ENCODE results near the gene MRPL30. TPM values are rescaled to one million over a fixed set of nuclear protein-coding genes. Genes with fewer than 3 reads are reported as not detected.
"Not testable (repeated sequence)": the region's sequence is repeated elsewhere in the genome, so short reads cannot be mapped to it uniquely, and the experiment has no call there.

Gene MRPL30
- total RNA-seq (33.4 TPM), polyA plus RNA-seq (ENCODE audit: insufficient read depth in 1 of 8, insufficient read length in 8 of 8, low replicate concordance in 1 of 8) (10 to 100 TPM; 32.1 to 41.4 (median 38.8) TPM)
- long read RNA-seq, donor 1, partial matches to known transcripts, result 0 of 3 reads
- long read RNA-seq, donor 1, other reads (novel, unspliced or antisense), result 0 of 3 reads
- long read RNA-seq, donor 2, partial matches to known transcripts, result 0 of 1 reads
- long read RNA-seq, donor 2, other reads (novel, unspliced or antisense), result 0 of 1 reads
- long read RNA-seq, donor 3, transcript MRPL30-201 (6 exons, 2,605 nt), result major isoform, 18 of 18 reads
- long read RNA-seq, donor 3, partial matches to known transcripts, result 0 of 18 reads
- long read RNA-seq, donor 3, other reads (novel, unspliced or antisense), result 0 of 18 reads
- long read RNA-seq, donor 4, transcript MRPL30-201 (6 exons, 2,605 nt), result major isoform, 6 of 8 reads
- long read RNA-seq, donor 4, partial matches to known transcripts, result 0 of 8 reads
- long read RNA-seq, donor 4, other reads (novel, unspliced or antisense), result 0 of 8 reads
- long read RNA-seq, donor 5, transcript MRPL30-201 (6 exons, 2,605 nt), result major isoform, 36 of 40 reads
- long read RNA-seq, donor 5, partial matches to known transcripts, result 0 of 40 reads
- long read RNA-seq, donor 5, other reads (novel, unspliced or antisense), result 0 of 40 reads
- long read RNA-seq, donor 6, transcript MRPL30-201 (6 exons, 2,605 nt), result major isoform, 24 of 30 reads
- long read RNA-seq, donor 6, partial matches to known transcripts, result 5 of 30 reads
- long read RNA-seq, donor 6, other reads (novel, unspliced or antisense), result 0 of 30 reads
- long read RNA-seq, donor 7, transcript MRPL30-201 (6 exons, 2,605 nt), result major isoform, 20 of 28 reads
- long read RNA-seq, donor 7, partial matches to known transcripts, result 5 of 28 reads
- long read RNA-seq, donor 7, other reads (novel, unspliced or antisense), result 0 of 28 reads
- long read RNA-seq, donor 8, transcript MRPL30-201 (6 exons, 2,605 nt), result major isoform, 12 of 22 reads
- long read RNA-seq, donor 8, partial matches to known transcripts, result 6 of 22 reads
- long read RNA-seq, donor 8, other reads (novel, unspliced or antisense), result 0 of 22 reads
- long read RNA-seq, donor 9, transcript MRPL30-201 (6 exons, 2,605 nt), result major isoform, 9 of 13 reads
- long read RNA-seq, donor 9, partial matches to known transcripts, result 0 of 13 reads
- long read RNA-seq, donor 9, other reads (novel, unspliced or antisense), result 0 of 13 reads
- long read RNA-seq, donor 10, transcript MRPL30-201 (6 exons, 2,605 nt), result major isoform, 25 of 35 reads
- long read RNA-seq, donor 10, partial matches to known transcripts, result 5 of 35 reads
- long read RNA-seq, donor 10, other reads (novel, unspliced or antisense), result 0 of 35 reads
- long read RNA-seq, donor 11, transcript MRPL30-201 (6 exons, 2,605 nt), result major isoform, 18 of 20 reads
- long read RNA-seq, donor 11, partial matches to known transcripts, result 0 of 20 reads
- long read RNA-seq, donor 11, other reads (novel, unspliced or antisense), result 0 of 20 reads

- peak within 1 kb of the TSS; percentile 92 for H3K4me3 ChIP-seq (ENCODE audit: low read length)
- H3K27me3 ChIP-seq (ENCODE audit: control insufficient read depth, insufficient read depth, low read length), result no peaks in the 10 kb centered on the region
- WGBS (ENCODE audit: insufficient coverage), result under 1% methylated on average over 36 of the region's 39 CpGs
- peak; percentile 99 for DNase-seq
- H3K4me1 ChIP-seq (ENCODE audit: control insufficient read depth, insufficient read depth, low read length), result peaks cover 7% of the 10 kb centered on the region
- no peaks in the 10 kb centered on the region for H3K9me3 ChIP-seq (replicated peaks; ENCODE audit: control insufficient read depth, low read depth, low read length)
- H3K36me3 ChIP-seq (ENCODE audit: control insufficient read depth, insufficient read depth, low read length), result no peaks in the 10 kb centered on the region
- peak within 1 kb of the TSS; percentile 91 for H3K27ac ChIP-seq (ENCODE audit: low read length)
These were observed at the start of gene MRPL30, which contains the start of gene MITD1 for GRCh38 chr2:99180755-99181623. TSS of gene MRPL30 (plus strand) at chr2:99181184. CDS start at chr2:99186204, 5,020 bp downstream. TSS of gene MITD1 (minus strand) at chr2:99181058. CDS start at chr2:99180981, 77 bp downstream.

- DNase-seq; H3K36me3 ChIP-seq (ENCODE audit: control insufficient read depth, insufficient read depth, low read length); H3K27me3 ChIP-seq (ENCODE audit: control insufficient read depth, insufficient read depth, low read length); H3K4me1 ChIP-seq (ENCODE audit: control insufficient read depth, insufficient read depth, low read length); H3K27ac ChIP-seq (ENCODE audit: low read length); H3K9me3 ChIP-seq (replicated peaks; ENCODE audit: control insufficient read depth, low read depth, low read length); H3K4me3 ChIP-seq (ENCODE audit: low read length): not testable (repeated sequence)
- no CpG with 5 or more reads among the region's 2 CpGs for WGBS (ENCODE audit: insufficient coverage)
These were observed 45.9 kb upstream of the MRPL30 start for GRCh38 chr2:99135044-99135556.

- H3K36me3 ChIP-seq (ENCODE audit: control insufficient read depth, insufficient read depth, low read length), result no peaks in the 10 kb centered on the region
- no peak for DNase-seq
- WGBS (ENCODE audit: insufficient coverage), result 67% methylated on average over 1 of the region's 4 CpGs
- H3K27ac ChIP-seq (ENCODE audit: low read length), result no peak overlapping the region
- H3K9me3 ChIP-seq (replicated peaks; ENCODE audit: control insufficient read depth, low read depth, low read length), result peaks cover 2% of the 10 kb centered on the region
- peaks cover 9% of the 10 kb centered on the region for H3K4me1 ChIP-seq (ENCODE audit: control insufficient read depth, insufficient read depth, low read length)
- H3K27me3 ChIP-seq (ENCODE audit: control insufficient read depth, insufficient read depth, low read length), result peaks cover 6% of the 10 kb centered on the region
- H3K4me3 ChIP-seq (ENCODE audit: low read length), result no peak overlapping the region
These were observed 42.0 kb upstream of the MRPL30 start for GRCh38 chr2:99139003-99139402.

GRCh38 chr2:99140056-99140859 lies 40.7 kb upstream of the MRPL30 start:
- H3K9me3 ChIP-seq (replicated peaks; ENCODE audit: control insufficient read depth, low read depth, low read length), result no peaks in the 10 kb centered on the region
- 0% methylated on average over 7 of the region's 17 CpGs for WGBS (ENCODE audit: insufficient coverage)
- H3K27me3 ChIP-seq (ENCODE audit: control insufficient read depth, insufficient read depth, low read length), result peaks cover 6% of the 10 kb centered on the region
- peak; percentile 48 for DNase-seq
- no peaks in the 10 kb centered on the region for H3K36me3 ChIP-seq (ENCODE audit: control insufficient read depth, insufficient read depth, low read length)
- H3K27ac ChIP-seq (ENCODE audit: low read length), result no peak overlapping the region
- H3K4me1 ChIP-seq (ENCODE audit: control insufficient read depth, insufficient read depth, low read length), result peaks cover 9% of the 10 kb centered on the region
- H3K4me3 ChIP-seq (ENCODE audit: low read length), result peak overlapping the region; percentile 95

GRCh38 chr2:99140860-99141109 lies 40.2 kb upstream of the MRPL30 start:
- H3K9me3 ChIP-seq (replicated peaks; ENCODE audit: control insufficient read depth, low read depth, low read length), result no peaks in the 10 kb centered on the region
- peak overlapping the region; percentile 95 for H3K4me3 ChIP-seq (ENCODE audit: low read length)
- H3K4me1 ChIP-seq (ENCODE audit: control insufficient read depth, insufficient read depth, low read length), result peaks cover 9% of the 10 kb centered on the region
- WGBS (ENCODE audit: insufficient coverage), result 0% methylated on average over 19 of the region's 21 CpGs
- no peak for DNase-seq
- no peak overlapping the region for H3K27ac ChIP-seq (ENCODE audit: low read length)
- peaks cover 6% of the 10 kb centered on the region for H3K27me3 ChIP-seq (ENCODE audit: control insufficient read depth, insufficient read depth, low read length)
- H3K36me3 ChIP-seq (ENCODE audit: control insufficient read depth, insufficient read depth, low read length), result no peaks in the 10 kb centered on the region

- H3K4me1 ChIP-seq (ENCODE audit: control insufficient read depth, insufficient read depth, low read length), result peaks cover 9% of the 10 kb centered on the region
- DNase-seq, result peak; percentile 94
- H3K27me3 ChIP-seq (ENCODE audit: control insufficient read depth, insufficient read depth, low read length), result peaks cover 6% of the 10 kb centered on the region
- no peaks in the 10 kb centered on the region for H3K9me3 ChIP-seq (replicated peaks; ENCODE audit: control insufficient read depth, low read depth, low read length)
- no peaks in the 10 kb centered on the region for H3K36me3 ChIP-seq (ENCODE audit: control insufficient read depth, insufficient read depth, low read length)
- H3K27ac ChIP-seq (ENCODE audit: low read length), result peak within 1 kb of the TSS; percentile 62
- peak within 1 kb of the TSS; percentile 95 for H3K4me3 ChIP-seq (ENCODE audit: low read length)
- under 1% methylated on average over 73 of the region's 84 CpGs for WGBS (ENCODE audit: insufficient coverage)
These were observed 39.6 kb upstream of the MRPL30 start, which contains the start of gene C2orf15 for GRCh38 chr2:99141110-99142108. TSS of gene C2orf15 (plus strand) at chr2:99141707. CDS start at chr2:99150559, 8,852 bp downstream.

GRCh38 chr2:99150706-99151105 lies 30.3 kb upstream of the MRPL30 start:
- no peaks in the 10 kb centered on the region for H3K27me3 ChIP-seq (ENCODE audit: control insufficient read depth, insufficient read depth, low read length)
- no peak overlapping the region for H3K27ac ChIP-seq (ENCODE audit: low read length)
- no peak for DNase-seq
- no peaks in the 10 kb centered on the region for H3K36me3 ChIP-seq (ENCODE audit: control insufficient read depth, insufficient read depth, low read length)
- peaks cover 8% of the 10 kb centered on the region for H3K4me1 ChIP-seq (ENCODE audit: control insufficient read depth, insufficient read depth, low read length)
- no CpG with 5 or more reads among the region's 1 CpG for WGBS (ENCODE audit: insufficient coverage)
- H3K4me3 ChIP-seq (ENCODE audit: low read length), result no peak overlapping the region
- no peaks in the 10 kb centered on the region for H3K9me3 ChIP-seq (replicated peaks; ENCODE audit: control insufficient read depth, low read depth, low read length)
